NOMO-1 treated with DMSO at 0.1 percent for 48 hours (cell line): ENCODE data around the gene ZNF761.
"Not testable (repeated sequence)": the region's sequence is repeated elsewhere in the genome, so short reads cannot be mapped to it uniquely, and the experiment has no call there.

ENCODE experiments used
- DNase-seq: peaks from one replicate; lab custom pipeline; 2025; ENCODE audit not compliant: unreplicated experiment; lab: John Stamatoyannopoulos, UW

The ZNF761 gene

GRCh38 chr19:53431399-53432087 lies at the start of gene ZNF761:
Gene ZNF761, plus strand, starts transcription at chr19:53431984. Its CDS starts 15,285 bp downstream, at chr19:53447269.
- peak; percentile 82 for DNase-seq

- no peak for DNase-seq
Observed at GRCh38 chr19:53388168-53388567, 43.6 kb upstream of the ZNF761 start.

- DNase-seq = no peak
Observed at GRCh38 chr19:53388904-53389303, 42.9 kb upstream of the ZNF761 start.

- no peak for DNase-seq
Observed at GRCh38 chr19:53389571-53389970, 42.2 kb upstream of the ZNF761 start.

- no peak for DNase-seq
Observed at GRCh38 chr19:53389978-53390377, 41.8 kb upstream of the ZNF761 start.

- no peak for DNase-seq
Observed at GRCh38 chr19:53394522-53394973, 37.2 kb upstream of the ZNF761 start.

- DNase-seq = peak; percentile 88
Observed at GRCh38 chr19:53394974-53395839, 36.6 kb upstream of the ZNF761 start, which contains the start of gene ZNF765. Gene ZNF765, plus strand, starts transcription at chr19:53395149. Its CDS starts 2,867 bp downstream, at chr19:53398016.

GRCh38 chr19:53395840-53396524 lies 35.8 kb upstream of the ZNF761 start:
- DNase-seq = not testable (repeated sequence)

- no peak for DNase-seq
Observed at GRCh38 chr19:53396525-53396868, 35.3 kb upstream of the ZNF761 start.

- not testable (repeated sequence) for DNase-seq
Observed at GRCh38 chr19:53397918-53398317, 33.9 kb upstream of the ZNF761 start.

GRCh38 chr19:53409505-53410204 lies 22.1 kb upstream of the ZNF761 start:
- no peak for DNase-seq

- not testable (repeated sequence) for DNase-seq
Observed at GRCh38 chr19:53420520-53421315, 11.1 kb upstream of the ZNF761 start.

- no peak for DNase-seq
Observed at GRCh38 chr19:53422551-53422950, 9.2 kb upstream of the ZNF761 start.

- not testable (repeated sequence) for DNase-seq
Observed at GRCh38 chr19:53423074-53423473, 8.7 kb upstream of the ZNF761 start.

GRCh38 chr19:53423680-53424079 lies 8.1 kb upstream of the ZNF761 start:
- not testable (repeated sequence) for DNase-seq

GRCh38 chr19:53424968-53425597 lies 6.7 kb upstream of the ZNF761 start:
- DNase-seq = no peak

- no peak for DNase-seq
Observed at GRCh38 chr19:53432088-53432661, 391 bp downstream of the ZNF761 start.

- DNase-seq = not testable (repeated sequence)
Observed at GRCh38 chr19:53443809-53444208, 12.0 kb downstream of the ZNF761 start.

GRCh38 chr19:53447196-53447595 lies 15.4 kb downstream of the ZNF761 start:
- DNase-seq = not testable (repeated sequence)
